HepG2 (cell line): ENCODE results near the gene USP2. TPM values are rescaled to one million over a fixed set of nuclear protein-coding genes. Genes with fewer than 3 reads are reported as not detected.

Source experiments
- ATAC-seq: fragments of 200-7000 bp; cut with Tn5 transposase; 3 replicates; pipeline ENCODE4 v1.9.1; 2020; ENCODE audit warnings: mild to moderate bottlenecking, moderate library complexity
- BruUV-seq: library from RNA; stranded (reverse); fragments of 400-500 nt; replicated peaks from 2 replicates; lab custom pipeline; 2021; lab: Mats Ljungman, UMichigan
- CTCF ChIA-PET: fragments of 300-600 bp; formaldehyde crosslinking; extraction: SDS; loops from one replicate; lab custom pipeline; 2021; ENCODE audit warnings: low total read pairs, inconsistent platforms, low intra/inter-chr PET ratio; lab: Yijun Ruan, JAX
- POLR2A ChIA-PET: fragments of 350-600 bp; sonication (Branson Sonifier 250); formaldehyde crosslinking; loops from one replicate; lab custom pipeline; 2020; ENCODE audit warnings: antibody characterized with exemption, inconsistent platforms; lab: Yijun Ruan, JAX
- DNase-seq: peaks from one replicate; pipeline ENCODE4 v3.0.0-alpha.2; 2015; ENCODE audit warnings: low spot score
- FAIRE-seq: peaks from 3 replicates; lab custom pipeline; 2011; peaks lifted over from hg19 to GRCh38; lab: Jason Lieb, UNC
- H2AFZ ChIP-seq: one replicate; pipeline ENCODE4 v1.6.1; 2011; ENCODE audit warnings: low read length, inconsistent platforms
- H3K27ac ChIP-seq: fragments of 300-600 bp; 3 replicates; pipeline ENCODE4 v1.8.0; 2011; ENCODE audit warnings: mixed run types, mild to moderate bottlenecking, mixed read lengths, low read length, inconsistent platforms; ENCODE audit not compliant: insufficient read depth; ENCODE audit errors: extremely low read length
- H3K27me3 ChIP-seq, 2 experiments: fragments of 200-600 bp in 1 of 2; 2 replicates in 1 of 2; 3 replicates in 1 of 2; pipeline versions ENCODE4 v1.6.0 to v1.8.0; 2011; ENCODE audit warnings: low read length in 2 of 2, mild to moderate bottlenecking in 2 of 2, moderate library complexity in 2 of 2, inconsistent platforms in 1 of 2; ENCODE audit not compliant: insufficient read depth in 2 of 2, control insufficient read depth in 1 of 2
- H3K36me3 ChIP-seq, 2 experiments: fragments of 200-600 bp in 1 of 2; replicated peaks in 1 of 2; 2 replicates in 1 of 2; 3 replicates in 1 of 2; pipeline versions ENCODE4 v1.5.1 to v1.8.0; 2011; ENCODE audit warnings: low read length in 2 of 2, inconsistent platforms in 1 of 2; ENCODE audit not compliant: insufficient read depth in 2 of 2, control insufficient read depth in 1 of 2
- H3K4me1 ChIP-seq: 2 replicates; pipeline ENCODE4 v1.5.1; 2012; ENCODE audit warnings: low read length, inconsistent platforms; ENCODE audit not compliant: insufficient read depth
- H3K4me2 ChIP-seq: 2 replicates; pipeline ENCODE4 v1.6.0; 2011; ENCODE audit warnings: low read depth, low read length, inconsistent platforms
- H3K4me3 ChIP-seq, 3 experiments: fragments of 200-600 bp in 1 of 3; sonication (generic), shearing (Covaris generic) in 1 of 3; replicated peaks in 1 of 3; 2 replicates each; pipeline ENCODE4 v1.5.1; 2011 to 2016; ENCODE audit warnings: low read length in 3 of 3, inconsistent platforms in 2 of 3, low read depth in 2 of 3, mild to moderate bottlenecking in 2 of 3, control low read depth in 1 of 3, mixed read lengths in 1 of 3; ENCODE audit not compliant: insufficient read depth in 1 of 3
- H3K79me2 ChIP-seq: one replicate; pipeline ENCODE4 v1.6.1; 2011; ENCODE audit warnings: low read length, inconsistent platforms; ENCODE audit not compliant: insufficient read depth
- H3K9ac ChIP-seq: 2 replicates; pipeline ENCODE4 v1.6.0; 2011; ENCODE audit warnings: mild to moderate bottlenecking, low read depth, low read length, inconsistent platforms; ENCODE audit not compliant: insufficient read depth
- H3K9me3 ChIP-seq: 2 replicates; pipeline ENCODE4 v1.5.1; 2012; ENCODE audit warnings: mild to moderate bottlenecking, low read length
- H4K20me1 ChIP-seq: 2 replicates; pipeline ENCODE4 v1.6.0; 2011; ENCODE audit warnings: inconsistent platforms, mild to moderate bottlenecking, low read length, moderate library complexity; ENCODE audit not compliant: insufficient read depth
- CREB1 ChIP-seq, 2 experiments: fragments of 450-650 bp in 1 of 2; IDR thresholded peaks; 2 replicates each; pipeline ENCODE4 v1.6.1; 2016 to 2017; ENCODE audit warnings: control low read depth in 1 of 2, mild to moderate bottlenecking in 1 of 2, missing compliant biosample characterization in 1 of 2, missing genetic modification characterization in 1 of 2
- ELF4 ChIP-seq: sonication (generic); formaldehyde crosslinking; IDR thresholded peaks from 2 replicates; pipeline ENCODE4 v1.5.0; 2020; ENCODE audit warnings: missing genetic modification reagents, mild to moderate bottlenecking, moderate library complexity, borderline replicate concordance
- FOXJ3 ChIP-seq: sonication (generic); formaldehyde crosslinking; IDR thresholded peaks from 2 replicates; pipeline ENCODE4 v1.4.0; 2020; ENCODE audit warnings: missing genetic modification reagents, mild to moderate bottlenecking, borderline replicate concordance
- HNF4A ChIP-seq: sonication (generic); formaldehyde crosslinking; IDR thresholded peaks from 2 replicates; pipeline ENCODE4 v1.4.0; 2020; ENCODE audit warnings: missing genetic modification reagents
- HOXA3 ChIP-seq: sonication (generic); formaldehyde crosslinking; IDR thresholded peaks from 2 replicates; pipeline ENCODE4 v1.5.0; 2020; ENCODE audit warnings: missing genetic modification reagents
- ZBTB3 ChIP-seq: sonication (generic); formaldehyde crosslinking; IDR thresholded peaks from 2 replicates; pipeline ENCODE4 v1.4.0; 2020; ENCODE audit warnings: low read depth, mild to moderate bottlenecking, moderate library complexity, missing genetic modification reagents, borderline replicate concordance
- ZKSCAN1 ChIP-seq: fragments of 150-350 bp; IDR thresholded peaks from 2 replicates; pipeline ENCODE4 v1.6.1; 2014; ENCODE audit warnings: low read length
- ZMYM3 ChIP-seq: sonication (generic); formaldehyde crosslinking; IDR thresholded peaks from 2 replicates; pipeline ENCODE4 v1.5.1; 2020; ENCODE audit warnings: mild to moderate bottlenecking, missing genetic modification reagents
- ZNF768 ChIP-seq: sonication (generic); formaldehyde crosslinking; IDR thresholded peaks from 2 replicates; pipeline ENCODE4 v1.4.0; 2020; ENCODE audit warnings: missing genetic modification reagents
- WGBS: methylation state at CpG from one replicate; pipeline ENCODE4 v1.1.6; 2017; ENCODE audit warnings: low lambda C conversion rate; 5-methylcytosine and 5-hydroxymethylcytosine counted together
- in situ Hi-C: cut with HindIII; loops from 2 replicates; pipeline ENCODE4 v1.10.0; 2017; ENCODE audit warnings: low pct_unique_long_range_greater_than_20kb; ENCODE audit not compliant: extremely low pct_ligation_motif_present
- intact Hi-C: fragments of 100-400 bp; cut with micrococcal nuclease; formaldehyde crosslinking; loops from one replicate; pipeline ENCODE4 v1.10.0; 2022; ENCODE audit not compliant: unreplicated experiment
- polyA plus RNA-seq, 8 experiments: library from polyadenylated mRNA; depleted of rRNA in 3 of 8; stranded (reverse) in 7 of 8; unstranded in 1 of 8; fragments of >200 nt; fragmentation: Illumina TruSeq in 4 of 8; extraction: Trizol in 4 of 8; gene quantifications; 2 replicates each; pipeline versions ENCODE4 v1.2.1 to v1.2.3, GENCODE V29; 2011 to 2016; ENCODE audit warnings: low read depth in 4 of 8, missing spikeins in 1 of 8, mixed read lengths in 1 of 8; ENCODE audit not compliant: insufficient read depth in 1 of 8
- total RNA-seq, 5 experiments: library from RNA; depleted of rRNA; stranded (reverse); fragments of >200 nt; fragmentation: Illumina TruSeq; extraction: Trizol; gene quantifications; 2 replicates each; pipeline ENCODE4 v1.2.3, GENCODE V29; 2016; ENCODE audit warnings: low read depth in 1 of 5
- TF ChIP-seq, protein P1 (sequence below): sonication (generic); formaldehyde crosslinking; conservative IDR thresholded peaks from 2 replicates; pipeline ENCODE4 v1.4.0; 2020; ENCODE audit warnings: missing genetic modification reagents

USP2 gene
- total and polyA plus RNA-seq, 2 of the 13 experiments (the other 11 are each of a cell fraction or from before 2014, with no cell fraction given), result 2.5 to 6.0 TPM

DNA sequence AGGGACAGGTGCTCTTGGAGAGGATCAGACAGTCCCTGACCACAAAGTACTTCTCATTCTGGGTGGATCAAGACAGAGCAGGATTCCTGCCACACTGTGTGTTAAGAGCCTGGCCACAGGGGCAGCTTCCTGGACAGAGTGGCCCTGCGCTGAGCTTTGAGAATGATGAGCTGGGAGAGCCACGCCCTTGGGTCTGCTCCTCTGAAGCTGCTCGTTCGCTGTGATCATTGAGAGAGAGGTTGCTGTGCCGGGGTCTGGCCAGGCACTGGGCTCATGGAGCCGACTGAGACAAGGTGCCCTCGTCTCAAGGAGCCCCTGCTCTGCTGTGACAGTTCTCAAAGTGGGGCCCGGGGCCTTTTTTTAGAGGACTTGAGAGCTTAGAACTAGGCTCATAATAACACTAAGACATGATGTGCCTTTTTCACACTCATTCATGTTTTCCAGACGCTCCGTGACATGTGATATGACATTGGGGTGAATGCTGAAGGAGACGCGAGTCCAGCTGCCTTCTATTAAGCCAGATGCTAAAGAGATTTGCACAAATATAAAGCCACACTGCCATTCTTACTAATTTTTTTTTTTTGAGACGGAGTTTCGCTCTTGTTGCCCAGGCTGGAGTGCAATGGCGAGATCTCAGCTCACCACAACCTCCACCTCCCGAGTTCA is 33.4 kb downstream of the USP2 start:
- 63% methylated on average over 11 of the region's 16 CpGs for WGBS
- peaks cover 42% of the 10 kb centered on the region for H3K4me1 ChIP-seq
- H4K20me1 ChIP-seq, result no peaks in the 10 kb centered on the region
- H3K27ac ChIP-seq, result no peak overlapping the region
- ChIA-PET POLR2A (interaction anchor here (0.8 to 2.1 kb wide), 4 partner anchors 10 to 26 kb away, joined by 3 to 13 read pairs (median 4); no protein-coding TSS in a partner anchor), CTCF (no interaction called here)
- H3K4me2 ChIP-seq, result peak overlapping the region; percentile 8; the same call in 1 of the 2 replicates
- peak; percentile 22; the same call in 2 of the 3 replicates for ATAC-seq
- DNase-seq, result no peak
- in situ Hi-C loops, result no loop called here
- H3K9me3 ChIP-seq, result no peaks in the 10 kb centered on the region
- TF ChIP-seq ZKSCAN1, result peak; percentile 51; the same call in 1 of the 2 replicates
- TF ChIP-seq, protein P1, sequence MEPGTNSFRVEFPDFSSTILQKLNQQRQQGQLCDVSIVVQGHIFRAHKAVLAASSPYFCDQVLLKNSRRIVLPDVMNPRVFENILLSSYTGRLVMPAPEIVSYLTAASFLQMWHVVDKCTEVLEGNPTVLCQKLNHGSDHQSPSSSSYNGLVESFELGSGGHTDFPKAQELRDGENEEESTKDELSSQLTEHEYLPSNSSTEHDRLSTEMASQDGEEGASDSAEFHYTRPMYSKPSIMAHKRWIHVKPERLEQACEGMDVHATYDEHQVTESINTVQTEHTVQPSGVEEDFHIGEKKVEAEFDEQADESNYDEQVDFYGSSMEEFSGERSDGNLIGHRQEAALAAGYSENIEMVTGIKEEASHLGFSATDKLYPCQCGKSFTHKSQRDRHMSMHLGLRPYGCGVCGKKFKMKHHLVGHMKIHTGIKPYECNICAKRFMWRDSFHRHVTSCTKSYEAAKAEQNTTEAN (CRISPR knock-in tag), result no peak
- no peak for TF ChIP-seq FOXJ3 (CRISPR knock-in tag)
- no peak for TF ChIP-seq ZBTB3 (CRISPR knock-in tag)
- intact Hi-C loops, result no loop called here
- no peaks in the 10 kb centered on the region for H3K36me3 ChIP-seq
- H3K79me2 ChIP-seq, result no peaks in the 10 kb centered on the region
- no peak for FAIRE-seq
- H3K4me3 ChIP-seq, result no peak overlapping the region
- no peak overlapping the region for H2AFZ ChIP-seq
- no peak overlapping the region for H3K9ac ChIP-seq
- peaks cover 2 to 35% of the 10 kb centered on the region in 2 experiments; a peak in 4 of 5 replicates for H3K27me3 ChIP-seq
- BruUV-seq, result no TSS peak

GRCh38 chr11:119347242-119347641 is 34.2 kb downstream of the USP2 start:
- DNase-seq, result peak; percentile 36
- WGBS, result 5% methylated on average over 2 of the region's 2 CpGs
- Histone ChIP-seq H3K27ac (no peak overlapping the region), H3K79me2 (no peaks in the 10 kb centered on the region), H2AFZ (no peak overlapping the region), H3K9me3 (no peaks in the 10 kb centered on the region), H3K27me3 (peaks cover 2 to 44% of the 10 kb centered on the region in 2 experiments; a peak in 4 of 5 replicates), H3K4me1 (peaks cover 34% of the 10 kb centered on the region), H3K9ac (no peak overlapping the region), H3K36me3 (no peaks in the 10 kb centered on the region), H3K4me2 (peak overlapping the region; percentile 42), H3K4me3 (no peak overlapping the region), H4K20me1 (no peaks in the 10 kb centered on the region)
- no peak for TF ChIP-seq HOXA3 (CRISPR knock-in tag)
- TF ChIP-seq ZMYM3 (CRISPR knock-in tag), result peak; percentile 81
- TF ChIP-seq ELF4, result no peak
- TF ChIP-seq HNF4A (CRISPR knock-in tag), result 0 out of 2 replicates have a peak, but pooled peaks have one; percentile 26
- peak; percentile 83; the same call in 1 of the 2 replicates for TF ChIP-seq ZNF768
- 0 out of 2 replicates have a peak, but pooled peaks have one; percentile 8 for TF ChIP-seq CREB1 (IDR thresholded peaks at IDR 0.05)
- TF ChIP-seq CREB1 (CRISPR knock-in tag; IDR thresholded peaks at IDR 0.05), result no peak
- BruUV-seq, result no TSS peak
- in situ Hi-C loops, result no loop called here
- intact Hi-C loops, result no loop called here
- peak; percentile 52 for ATAC-seq
- peak; percentile 34 for FAIRE-seq
- POLR2A ChIA-PET, result interaction anchor here (1.0 to 2.1 kb wide), 2 partner anchors 15 to 21 kb away, joined by 5 to 13 read pairs; no protein-coding TSS in a partner anchor
- CTCF ChIA-PET, result no interaction called here
